Non-pigmented ciliary epithelial cell (primary cell): ENCODE measurements around the gene PAXIP1.

ENCODE experiments used
- DNase-seq: peaks from one replicate; pipeline ENCODE4 v3.0.0-alpha.2; 2010; ENCODE audit warnings: low read depth

Gene PAXIP1

DNA sequence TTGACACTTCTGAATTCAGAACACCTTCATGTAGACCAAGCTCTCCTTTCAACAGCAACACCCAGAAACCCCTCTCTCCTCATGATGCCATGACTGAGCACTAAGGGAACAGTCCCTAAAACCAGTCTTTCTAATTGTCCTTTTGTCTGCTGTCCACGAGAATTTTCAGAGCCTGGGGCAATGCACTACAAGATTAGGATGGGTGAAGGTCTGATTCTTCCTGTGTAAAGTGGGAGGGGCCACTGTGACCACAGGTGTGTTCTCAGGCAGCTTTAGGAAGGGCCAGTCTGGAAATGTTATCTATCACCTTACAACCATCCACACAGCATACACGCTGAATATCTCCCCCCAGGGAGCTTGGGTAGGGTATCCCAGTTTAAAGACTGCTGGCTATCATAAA is 7.9 kb downstream of the PAXIP1 start:
- no peak for DNase-seq

DNA sequence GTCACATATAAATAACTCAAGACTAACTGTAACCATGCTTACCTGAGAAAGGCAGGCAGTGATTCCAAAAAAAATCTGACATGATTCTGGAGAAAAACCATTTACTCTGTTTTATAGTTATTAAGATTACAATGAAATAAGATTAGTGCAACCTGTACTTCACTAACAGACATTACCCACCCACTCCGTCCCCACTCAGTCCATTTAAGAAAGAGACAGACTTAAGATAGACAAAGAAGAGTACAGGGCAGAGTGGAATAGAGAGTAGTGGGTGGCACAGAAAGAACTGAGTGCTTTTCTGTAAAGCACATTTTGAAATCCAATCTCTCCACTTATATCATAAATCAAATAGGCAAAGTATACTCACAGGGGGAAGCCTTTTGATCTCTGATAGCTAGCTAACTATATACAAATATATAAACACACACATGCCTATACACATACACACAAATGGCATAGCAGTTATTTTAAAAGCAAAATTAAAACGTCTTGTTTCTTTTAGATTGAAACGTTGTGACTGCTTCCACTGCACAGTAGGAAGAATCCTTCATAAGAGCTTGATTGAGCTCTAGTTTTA is 11.9 kb downstream of the PAXIP1 start:
- DNase-seq = no peak

- no peak for DNase-seq
These were observed 15.4 kb downstream of the PAXIP1 start for GRCh38 chr7:154987571-154987970.

DNA sequence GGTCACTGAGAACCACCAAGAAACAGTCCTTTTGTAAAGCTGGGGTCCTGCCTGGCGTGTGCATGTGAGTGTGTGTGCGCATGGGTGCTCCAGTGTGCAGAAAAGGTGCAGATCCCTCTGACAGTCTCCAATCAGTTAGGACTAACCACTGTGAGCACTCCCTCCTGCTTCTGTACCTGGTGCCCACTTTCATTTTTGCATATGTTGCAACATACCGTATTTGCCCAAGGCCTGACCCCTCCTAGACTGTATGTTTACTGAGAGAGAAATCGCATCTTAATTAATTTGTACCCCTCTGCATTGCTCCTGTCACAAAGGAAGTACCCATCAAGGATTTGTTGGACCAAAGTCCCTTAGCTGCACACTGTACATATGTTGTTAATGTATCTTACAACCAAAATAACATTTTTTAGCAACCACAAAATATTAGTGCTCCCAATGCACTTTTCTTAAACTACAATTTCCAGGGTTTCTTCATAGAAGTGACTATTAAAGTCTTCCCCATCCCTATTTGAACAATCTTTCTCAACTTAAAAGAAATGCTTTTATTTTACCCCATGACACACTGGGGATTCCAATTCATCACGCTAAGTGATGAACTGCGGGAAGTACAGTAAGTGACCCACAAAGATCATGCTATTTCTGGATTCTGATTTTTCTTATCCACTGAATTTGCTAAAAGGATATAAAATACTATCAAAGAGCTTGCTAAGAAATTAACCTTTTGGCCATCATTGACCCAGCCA is 16.6 kb downstream of the PAXIP1 start:
- DNase-seq = no peak

- no peak for DNase-seq
These were observed 17.7 kb downstream of the PAXIP1 start for GRCh38 chr7:154985230-154985629.

DNA sequence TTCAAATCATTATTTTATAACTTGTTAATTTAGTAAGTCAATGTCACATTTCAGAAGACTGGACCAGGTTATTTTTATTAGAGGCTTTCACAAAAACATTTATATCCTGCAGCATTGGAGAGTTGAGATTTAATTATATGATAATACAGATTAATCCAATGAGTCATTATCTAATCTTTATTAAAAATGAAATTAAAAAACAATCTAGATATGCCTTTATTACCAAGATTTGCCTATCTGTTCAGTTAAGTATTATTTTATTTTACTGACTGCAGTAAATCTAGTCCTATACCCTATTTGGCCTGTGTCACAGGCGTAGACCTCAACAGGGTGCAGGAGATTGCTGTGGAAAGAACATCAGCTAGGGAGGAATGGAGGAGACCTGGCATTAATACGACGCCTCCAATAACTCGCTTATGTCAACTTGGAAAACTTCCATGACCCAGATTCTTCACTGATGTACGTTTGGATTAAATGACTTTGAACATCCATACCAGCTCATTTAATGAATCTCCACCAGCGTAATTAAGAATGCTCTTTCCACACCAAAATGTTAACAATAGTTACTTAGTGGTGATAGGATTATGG is 18.2 kb downstream of the PAXIP1 start:
- DNase-seq = no peak

- DNase-seq = no peak
These were observed 24.9 kb downstream of the PAXIP1 start for GRCh38 chr7:154978017-154978416.

GRCh38 chr7:154977250-154977649 is 25.7 kb downstream of the PAXIP1 start:
- DNase-seq = no peak

DNA sequence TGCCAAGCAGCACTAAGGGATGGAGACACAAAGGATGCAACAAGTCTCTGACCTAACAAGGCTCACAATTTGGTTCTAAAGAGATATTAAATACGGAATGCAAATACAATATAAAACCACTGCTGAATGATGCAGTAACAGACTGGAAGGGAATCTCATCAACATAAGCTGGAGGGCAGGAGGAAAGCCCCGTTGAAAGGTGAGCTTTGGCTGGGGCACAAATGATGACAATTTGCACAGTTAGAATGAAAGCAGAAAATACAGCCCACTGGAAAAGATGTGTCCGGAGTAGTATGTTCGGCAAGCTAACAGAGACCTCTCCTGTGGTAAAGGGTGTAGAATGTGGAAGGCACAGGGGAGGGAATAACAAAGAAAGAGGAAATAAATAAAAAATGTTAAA is 26.1 kb downstream of the PAXIP1 start:
- DNase-seq = no peak

DNA sequence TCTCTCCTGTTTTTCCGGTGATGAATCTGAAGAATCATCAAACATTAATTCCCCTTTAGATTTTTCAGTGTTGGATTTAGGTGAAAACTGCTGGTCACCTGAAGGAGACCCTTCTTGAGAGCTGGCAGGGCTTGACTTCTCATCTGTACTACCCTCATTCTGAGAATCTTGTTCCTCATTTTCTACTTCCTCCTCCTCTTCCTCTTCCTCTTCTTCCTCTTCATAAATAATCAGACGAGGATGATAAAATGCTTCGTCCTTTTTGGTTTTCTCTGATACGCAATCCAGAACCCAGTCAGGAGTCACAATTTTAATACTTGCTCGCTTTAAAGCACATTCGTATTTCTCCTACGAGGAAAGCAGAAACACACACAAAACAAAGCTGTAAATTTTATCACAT is 26.9 kb downstream of the PAXIP1 start:
- no peak for DNase-seq

DNA sequence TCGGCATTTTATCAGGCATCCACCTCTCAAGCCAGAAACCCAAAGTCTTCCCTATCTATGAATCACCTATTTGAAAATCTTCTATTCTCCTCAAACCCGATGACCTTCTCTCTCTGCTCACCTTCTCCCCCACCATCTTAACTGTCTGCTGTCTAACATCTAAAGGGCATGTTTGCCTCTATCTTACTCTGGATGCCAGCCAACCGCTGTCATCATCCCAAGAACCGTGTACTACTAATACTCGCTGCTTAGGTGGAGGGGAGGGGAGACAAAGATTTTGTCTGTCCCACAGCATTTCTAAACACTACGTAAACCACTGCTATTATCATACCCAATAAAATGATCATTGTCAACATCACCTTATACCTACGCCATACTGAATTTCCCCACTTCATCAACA is 29.5 kb downstream of the PAXIP1 start:
- no peak for DNase-seq

DNA sequence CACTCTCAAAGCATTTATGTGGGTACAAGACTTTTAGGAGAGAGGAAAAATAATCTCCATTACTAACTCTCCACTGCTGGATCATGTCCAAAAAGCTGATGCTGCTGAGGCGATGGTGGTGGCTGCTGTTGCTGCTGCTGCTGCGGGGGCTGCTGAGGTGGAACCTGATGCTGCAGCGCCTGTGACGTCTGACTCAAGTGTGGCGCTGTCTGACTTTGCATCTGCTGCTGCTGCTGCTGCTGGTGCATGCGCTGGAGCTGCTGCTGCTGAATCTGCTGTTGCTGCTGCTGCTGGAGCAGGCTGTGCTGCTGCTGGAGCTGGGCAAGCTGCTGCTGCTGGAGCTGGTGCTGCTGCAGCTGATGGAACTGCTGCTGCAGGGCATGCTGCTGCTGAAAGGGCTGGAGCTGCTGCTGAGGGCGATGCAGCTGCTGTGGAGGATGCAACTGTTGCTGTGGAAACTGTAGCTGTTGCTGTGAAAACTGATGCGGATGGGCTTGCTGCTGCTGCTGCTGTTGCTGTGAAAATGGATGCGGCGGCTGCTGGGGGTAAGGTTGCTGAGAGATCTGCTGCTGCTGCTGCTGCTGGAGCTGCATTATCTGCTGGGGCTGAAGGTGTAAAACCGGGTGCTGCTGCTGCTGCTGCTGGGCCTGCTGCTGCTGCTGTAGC is 34.5 kb downstream of the PAXIP1 start:
- DNase-seq = no peak

DNA sequence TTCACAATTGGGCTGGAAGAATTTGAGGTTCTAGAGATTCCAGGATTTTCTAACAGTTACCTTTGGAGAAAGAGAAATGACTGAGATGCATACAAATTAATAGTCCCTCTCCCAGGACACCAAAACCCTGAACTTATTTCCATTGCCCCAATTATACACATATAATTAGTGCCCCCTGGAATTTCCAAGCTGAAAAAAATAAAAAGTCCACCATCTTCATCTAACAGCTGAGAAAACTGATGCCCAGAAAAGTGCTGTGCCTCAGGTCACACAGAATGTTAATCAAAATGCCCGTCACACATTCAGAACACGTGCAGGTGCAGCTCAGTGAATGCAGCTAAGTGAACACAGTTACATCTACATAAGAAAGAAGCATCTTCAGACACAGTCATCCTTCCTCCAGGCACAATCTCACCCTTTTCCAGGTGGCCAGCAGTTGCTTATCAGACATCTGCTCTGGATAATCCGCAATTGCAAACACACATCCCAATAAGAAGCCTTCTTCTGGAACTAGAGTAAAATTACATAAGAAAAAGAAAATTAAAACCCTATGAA is 35.4 kb downstream of the PAXIP1 start:
- no peak for DNase-seq

- no peak for DNase-seq
These were observed 37.9 kb downstream of the PAXIP1 start for GRCh38 chr7:154965014-154965413.

- no peak for DNase-seq
These were observed 42.7 kb downstream of the PAXIP1 start for GRCh38 chr7:154960063-154960790.

DNA sequence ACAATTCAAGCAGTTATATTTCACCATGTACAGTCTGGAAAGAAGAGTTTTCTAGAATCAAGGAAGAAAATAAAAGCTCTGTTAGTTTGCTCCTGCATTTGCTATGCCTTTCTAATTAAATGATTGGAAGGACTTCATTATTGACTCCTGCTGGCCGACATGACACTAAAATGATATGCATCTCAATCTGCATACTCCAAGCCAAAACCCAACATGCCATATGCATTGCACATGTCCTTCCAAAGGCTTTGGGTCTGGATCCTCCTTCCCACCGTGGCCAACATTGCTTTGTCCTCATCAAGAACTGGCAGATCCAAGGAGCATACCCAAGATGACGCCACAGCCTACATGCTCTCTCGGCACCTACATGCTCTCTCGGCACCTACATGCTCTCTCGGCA is 46.5 kb downstream of the PAXIP1 start:
- DNase-seq = no peak

DNA sequence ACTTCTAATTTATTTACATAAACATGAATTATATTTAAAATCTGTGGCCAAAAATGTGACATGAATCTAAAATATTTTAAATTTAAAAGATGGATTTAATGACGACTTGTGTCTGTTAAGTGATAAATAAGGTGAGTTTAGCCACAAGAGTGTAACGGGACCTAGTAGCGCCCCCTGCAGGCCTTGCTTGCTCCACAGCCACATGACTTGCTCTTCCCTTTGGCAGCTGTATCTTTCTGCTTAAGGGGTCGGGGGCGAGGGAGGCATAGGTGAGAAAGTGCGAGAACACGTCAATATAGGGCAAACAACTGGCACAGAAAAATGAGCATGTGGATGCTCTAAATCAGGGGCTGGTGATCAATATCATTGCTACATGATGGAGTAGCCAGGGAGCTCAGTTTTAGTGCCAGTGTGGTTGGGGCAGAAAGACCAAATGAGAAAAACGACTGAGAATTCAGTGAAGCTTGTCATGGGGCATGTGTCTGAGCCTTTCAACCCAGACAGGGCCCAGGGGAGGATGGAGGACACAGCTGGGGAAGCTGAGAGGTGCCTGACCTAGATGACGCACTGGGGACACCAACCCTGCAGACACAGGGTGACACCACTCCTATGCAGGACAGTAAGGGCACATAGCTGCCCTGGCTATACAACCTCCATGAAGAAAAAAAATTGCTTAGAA is 49.8 kb downstream of the PAXIP1 start:
- DNase-seq = no peak

DNA sequence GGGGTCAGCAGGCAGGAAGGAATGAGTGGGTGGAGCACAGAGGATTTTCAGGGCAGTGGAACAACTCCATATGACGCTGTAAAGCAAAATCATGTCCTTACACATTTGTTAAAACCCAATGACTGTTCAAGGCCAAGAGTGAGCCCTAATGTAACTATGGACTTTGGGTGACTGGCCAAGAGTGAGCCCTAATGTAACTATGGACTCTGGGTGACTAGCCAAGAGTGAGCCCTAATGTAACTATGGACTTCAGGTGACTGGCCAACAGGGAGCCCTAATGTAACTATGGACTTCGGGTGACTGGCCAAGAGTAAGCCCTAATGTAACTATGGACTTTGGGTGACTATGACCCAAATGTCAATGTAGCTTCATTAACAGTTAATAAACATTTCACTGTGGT is 52.0 kb downstream of the PAXIP1 start:
- no peak for DNase-seq

GRCh38 chr7:154947604-154948003 is 55.3 kb downstream of the PAXIP1 start:
- no peak for DNase-seq

GRCh38 chr7:154946166-154946565 is 56.8 kb downstream of the PAXIP1 start:
- DNase-seq = no peak

GRCh38 chr7:154943906-154944305 is 59.0 kb downstream of the PAXIP1 start:
- no peak for DNase-seq

DNA sequence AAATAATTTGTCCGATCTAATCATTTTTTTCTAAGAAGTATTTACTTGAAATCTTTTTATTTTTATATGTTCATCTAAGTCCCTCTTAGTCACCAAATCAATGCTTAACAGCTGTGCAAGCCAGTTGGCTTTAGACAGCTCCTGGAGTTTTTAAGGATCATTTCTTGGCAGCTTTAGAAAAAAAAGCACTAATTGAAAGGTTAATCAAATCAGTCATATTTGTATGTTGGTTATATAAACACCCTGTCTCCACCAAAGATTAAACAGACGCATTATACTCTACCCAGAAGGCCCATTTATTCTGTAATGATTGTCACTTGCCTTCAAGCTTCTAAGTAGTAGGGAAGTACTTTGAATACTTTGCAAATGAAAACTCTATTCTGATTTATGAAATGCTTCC is 60.2 kb downstream of the PAXIP1 start:
- no peak for DNase-seq
